Midbrain (tissue), 1 donor: ENCODE results near the gene TGFB2.

Experiments used
- DNase-seq: peaks from one replicate; lab custom pipeline; 2025; lab: John Stamatoyannopoulos, UW

Gene TGFB2

GRCh38 chr1:218392780-218393179, 47.6 kb downstream of the TGFB2 start:
- no peak for DNase-seq

- DNase-seq, result no peak
Observed at GRCh38 chr1:218394416-218394815, 49.3 kb downstream of the TGFB2 start.

- no peak for DNase-seq
Observed at GRCh38 chr1:218394989-218395388, 49.9 kb downstream of the TGFB2 start.

GRCh38 chr1:218395916-218396315, 50.8 kb downstream of the TGFB2 start:
- DNase-seq, result no peak

GRCh38 chr1:218397752-218398339, 52.7 kb downstream of the TGFB2 start:
- no peak for DNase-seq

- no peak for DNase-seq
Observed at GRCh38 chr1:218400624-218401023, 55.5 kb downstream of the TGFB2 start.

- no peak for DNase-seq
Observed at GRCh38 chr1:218401441-218401997, 56.4 kb downstream of the TGFB2 start.

- peak; percentile 8 for DNase-seq
Observed at GRCh38 chr1:218401998-218402785, 57.1 kb downstream of the TGFB2 start.

- peak; percentile 3 for DNase-seq
Observed at GRCh38 chr1:218402786-218403120, 57.6 kb downstream of the TGFB2 start.

GRCh38 chr1:218403300-218403699, 58.2 kb downstream of the TGFB2 start:
- no peak for DNase-seq

- DNase-seq, result no peak
Observed at GRCh38 chr1:218407630-218408029, 62.5 kb downstream of the TGFB2 start.

GRCh38 chr1:218408135-218408534, 63.0 kb downstream of the TGFB2 start:
- DNase-seq, result no peak

GRCh38 chr1:218408942-218409341, 63.8 kb downstream of the TGFB2 start:
- DNase-seq, result no peak

- DNase-seq, result no peak
Observed at GRCh38 chr1:218409946-218410510, 64.9 kb downstream of the TGFB2 start.

GRCh38 chr1:218411101-218411500, 66.0 kb downstream of the TGFB2 start:
- no peak for DNase-seq

- DNase-seq, result no peak
Observed at GRCh38 chr1:218412171-218412570, 67.0 kb downstream of the TGFB2 start.

GRCh38 chr1:218413179-218413578, 68.0 kb downstream of the TGFB2 start:
- DNase-seq, result no peak

GRCh38 chr1:218414060-218414728, 69.1 kb downstream of the TGFB2 start:
- DNase-seq, result no peak

GRCh38 chr1:218415726-218416125, 70.6 kb downstream of the TGFB2 start:
- no peak for DNase-seq

GRCh38 chr1:218421531-218421930, 76.4 kb downstream of the TGFB2 start:
- DNase-seq, result no peak

GRCh38 chr1:218424502-218424901, 79.4 kb downstream of the TGFB2 start:
- no peak for DNase-seq

- DNase-seq, result no peak
Observed at GRCh38 chr1:218425647-218426342, 80.7 kb downstream of the TGFB2 start.
